Body of pancreas (tissue), 4 donors: Measurements from ENCODE around the gene EMC1.
"Not testable (repeated sequence)": the region's sequence is repeated elsewhere in the genome, so short reads cannot be mapped to it uniquely, and the experiment has no call there.

Source experiments
- CTCF ChIP-seq, 7 experiments: fragments of 450-650 bp in 4 of 7; fragments of 200-600 bp in 3 of 7; sonication (generic) in 3 of 7; IDR thresholded peaks; one replicate each; pipeline ENCODE4 v1.5.1; 2016 to 2019; ENCODE audit warnings: antibody characterized with exemption in 7 of 7
- POLR2A ChIP-seq, 3 donors: fragments of 450-650 bp; IDR thresholded peaks; one replicate each; pipeline ENCODE4 v1.6.1; 2016; ENCODE audit warnings: antibody characterized with exemption in 3 of 3, mild to moderate bottlenecking in 2 of 3

GRCh38 chr1:19216585-19216984, 34.7 kb downstream of the EMC1 start:
- TF ChIP-seq CTCF, POLR2A (IDR thresholded peaks at IDR 0.05): not testable (repeated sequence)
